Cardiac muscle cell (in vitro differentiated cells and primary cell): ENCODE results near the gene KREMEN1. TPM values are rescaled to one million over a fixed set of nuclear protein-coding genes. Genes with fewer than 3 reads are reported as not detected.

Experiments
- DNase-seq, 2 donors: peaks; one replicate each; pipeline versions ENCODE4 v3.0.0 to v3.0.0-alpha.2; 2010 to 2017; ENCODE audit warnings: low read depth in 1 of 2, low spot score in 1 of 2
- H3K27ac ChIP-seq: fragments of 200-600 bp; sonication (generic); 2 replicates; pipeline ENCODE4 v1.5.1; 2016
- H3K27me3 ChIP-seq: fragments of 200-600 bp; sonication (generic); 2 replicates; pipeline ENCODE4 v1.6.0; 2016; ENCODE audit warnings: control low read depth
- H3K36me3 ChIP-seq: fragments of 200-600 bp; sonication (generic); 2 replicates; pipeline ENCODE4 v1.5.1; 2016; ENCODE audit warnings: control low read depth
- H3K4me1 ChIP-seq: fragments of 200-600 bp; sonication (generic); 2 replicates; pipeline ENCODE4 v1.8.1; 2017; ENCODE audit warnings: low read depth, mild to moderate bottlenecking, mixed run types
- H3K4me3 ChIP-seq: fragments of 200-600 bp; sonication (generic); 2 replicates; pipeline ENCODE4 v1.5.1; 2016; ENCODE audit warnings: mild to moderate bottlenecking
- H3K9me3 ChIP-seq: fragments of 200-600 bp; sonication (generic); 2 replicates; pipeline ENCODE4 v1.5.1; 2017; ENCODE audit warnings: low read depth, mild to moderate bottlenecking, control low read depth
- polyA plus RNA-seq: library from polyadenylated mRNA; unstranded; fragments of >200 nt; fragmentation: Nextera tagmentation; extraction: Ambion mirVana; gene quantifications from 2 replicates; pipeline ENCODE4 v1.2.1, GENCODE V29; 2016
- total RNA-seq: library from RNA; depleted of rRNA; stranded (reverse); fragments of >200 nt; gene quantifications from 2 replicates; pipeline ENCODE4 v1.2.3, GENCODE V29; 2016
- TF ChIP-seq, protein P1 (sequence below): IDR thresholded peaks from 2 replicates; pipeline ENCODE4 v1.5.1; 2012; ENCODE audit warnings: low read depth, mild to moderate bottlenecking, low read length

The KREMEN1 gene
- total and polyA plus RNA-seq, 2 experiments from 2014 or later: 18.0 to 20.3 TPM

DNA sequence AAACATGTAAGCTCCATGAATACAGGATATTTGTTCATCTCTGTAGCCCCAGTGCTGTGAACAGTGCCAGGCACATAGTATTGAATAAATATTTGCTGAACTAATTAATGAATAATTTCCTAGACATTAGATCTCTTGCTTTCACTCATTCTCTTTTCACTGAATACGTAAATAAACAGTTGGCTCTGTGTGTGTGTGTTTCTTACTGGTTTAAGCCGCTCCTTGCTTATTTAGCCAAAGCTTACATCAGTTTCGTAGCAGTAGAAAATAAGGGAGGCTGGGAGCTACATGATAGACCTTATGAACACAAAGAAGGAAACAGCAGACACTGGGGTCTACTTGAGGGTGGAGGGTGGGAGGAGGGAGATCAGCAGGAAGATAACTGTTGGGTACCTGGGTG is 17.2 kb downstream of the KREMEN1 start:
- Histone ChIP-seq H3K27ac (no peak overlapping the region), H3K4me3 (no peak overlapping the region), H3K36me3 (no peaks in the 10 kb centered on the region), H3K9me3 (no peaks in the 10 kb centered on the region), H3K4me1 (no peaks in the 10 kb centered on the region), H3K27me3 (no peaks in the 10 kb centered on the region)
- DNase-seq: no peak
- TF ChIP-seq, protein P1, sequence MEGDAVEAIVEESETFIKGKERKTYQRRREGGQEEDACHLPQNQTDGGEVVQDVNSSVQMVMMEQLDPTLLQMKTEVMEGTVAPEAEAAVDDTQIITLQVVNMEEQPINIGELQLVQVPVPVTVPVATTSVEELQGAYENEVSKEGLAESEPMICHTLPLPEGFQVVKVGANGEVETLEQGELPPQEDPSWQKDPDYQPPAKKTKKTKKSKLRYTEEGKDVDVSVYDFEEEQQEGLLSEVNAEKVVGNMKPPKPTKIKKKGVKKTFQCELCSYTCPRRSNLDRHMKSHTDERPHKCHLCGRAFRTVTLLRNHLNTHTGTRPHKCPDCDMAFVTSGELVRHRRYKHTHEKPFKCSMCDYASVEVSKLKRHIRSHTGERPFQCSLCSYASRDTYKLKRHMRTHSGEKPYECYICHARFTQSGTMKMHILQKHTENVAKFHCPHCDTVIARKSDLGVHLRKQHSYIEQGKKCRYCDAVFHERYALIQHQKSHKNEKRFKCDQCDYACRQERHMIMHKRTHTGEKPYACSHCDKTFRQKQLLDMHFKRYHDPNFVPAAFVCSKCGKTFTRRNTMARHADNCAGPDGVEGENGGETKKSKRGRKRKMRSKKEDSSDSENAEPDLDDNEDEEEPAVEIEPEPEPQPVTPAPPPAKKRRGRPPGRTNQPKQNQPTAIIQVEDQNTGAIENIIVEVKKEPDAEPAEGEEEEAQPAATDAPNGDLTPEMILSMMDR: no peak

DNA sequence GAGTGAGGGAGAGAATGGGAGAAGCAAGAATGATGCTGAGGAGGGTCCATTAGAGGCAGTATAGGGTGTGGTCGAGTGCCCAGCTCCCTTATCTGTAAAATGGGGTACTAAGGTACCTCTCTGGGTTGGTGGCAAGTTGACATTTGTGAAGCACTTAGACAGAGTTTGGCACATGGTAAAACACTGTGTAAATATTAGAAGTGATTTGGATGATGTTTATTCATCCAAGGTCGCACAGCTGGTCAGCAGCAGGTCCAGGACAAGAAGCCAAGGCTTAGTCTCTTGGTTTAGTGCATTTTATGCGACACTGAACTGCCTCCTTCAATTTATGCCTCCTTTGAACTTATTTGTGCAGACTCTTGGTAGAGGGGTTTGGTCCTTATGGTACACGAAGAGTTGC is 19.4 kb downstream of the KREMEN1 start:
- Histone ChIP-seq H3K4me1 (peaks cover 13% of the 10 kb centered on the region), H3K4me3 (no peak overlapping the region), H3K27me3 (no peaks in the 10 kb centered on the region), H3K27ac (no peak overlapping the region), H3K36me3 (no peaks in the 10 kb centered on the region), H3K9me3 (no peaks in the 10 kb centered on the region)
- DNase-seq: no peak
- TF ChIP-seq, protein P1: no peak

DNA sequence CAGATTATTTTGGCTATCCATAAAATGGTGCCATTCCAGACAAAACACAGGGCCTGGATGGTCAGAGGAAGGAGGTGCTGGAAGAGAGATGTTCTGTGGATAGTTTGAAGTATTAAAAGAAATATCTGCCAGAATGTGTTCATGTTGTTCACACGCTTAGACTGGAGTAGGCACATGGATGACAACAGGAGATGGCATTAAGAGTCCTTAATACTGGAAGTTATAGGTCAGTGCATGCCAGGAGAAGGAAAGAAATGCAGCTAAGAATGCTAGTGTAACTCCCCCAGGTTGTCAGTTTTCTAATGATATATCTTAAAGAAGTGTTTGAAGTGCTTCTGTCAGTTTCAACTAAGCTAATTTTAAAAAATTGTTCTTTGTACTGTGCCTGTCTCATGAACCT is 20.2 kb downstream of the KREMEN1 start:
- H3K4me3 ChIP-seq: no peak overlapping the region
- H3K27me3 ChIP-seq: no peaks in the 10 kb centered on the region
- H3K27ac ChIP-seq: no peak overlapping the region
- TF ChIP-seq, protein P1: no peak
- DNase-seq: no peak
- H3K36me3 ChIP-seq: no peaks in the 10 kb centered on the region
- peaks cover 18% of the 10 kb centered on the region for H3K4me1 ChIP-seq
- H3K9me3 ChIP-seq: no peaks in the 10 kb centered on the region

- no peak overlapping the region for H3K4me3 ChIP-seq
- no peak overlapping the region for H3K27ac ChIP-seq
- TF ChIP-seq, protein P1: no peak
- H3K27me3 ChIP-seq: no peaks in the 10 kb centered on the region
- no peaks in the 10 kb centered on the region for H3K36me3 ChIP-seq
- H3K4me1 ChIP-seq: peaks cover 18% of the 10 kb centered on the region
- no peaks in the 10 kb centered on the region for H3K9me3 ChIP-seq
- DNase-seq: peak in 1 of 2 donors; percentile 79
These were observed 20.9 kb downstream of the KREMEN1 start for GRCh38 chr22:29093501-29094300.

- no peak overlapping the region for H3K27ac ChIP-seq
- DNase-seq: no peak
- H3K27me3 ChIP-seq: no peaks in the 10 kb centered on the region
- H3K36me3 ChIP-seq: no peaks in the 10 kb centered on the region
- peaks cover 18% of the 10 kb centered on the region for H3K4me1 ChIP-seq
- no peaks in the 10 kb centered on the region for H3K9me3 ChIP-seq
- H3K4me3 ChIP-seq: no peak overlapping the region
- TF ChIP-seq, protein P1: no peak
These were observed 22.6 kb downstream of the KREMEN1 start for GRCh38 chr22:29095459-29095858.
